KOPT-K1 (cell line): ENCODE results near the gene TNNI2.

Experiments used
- H3K27ac ChIP-seq: fragments of 200-600 bp; sonication (generic); 2 replicates; pipeline ENCODE4 v1.5.1; 2016; ENCODE audit warnings: antibody characterized with exemption, mild to moderate bottlenecking, low read depth, low read length; ENCODE audit not compliant: poor library complexity, severe bottlenecking
- H3K36me3 ChIP-seq: fragments of 200-600 bp; sonication (generic); 2 replicates; pipeline ENCODE4 v1.5.1; 2017; ENCODE audit warnings: antibody characterized with exemption, mild to moderate bottlenecking, low read length, moderate library complexity; ENCODE audit not compliant: insufficient read depth
- H3K9me3 ChIP-seq: fragments of 200-600 bp; sonication (generic); 2 replicates; pipeline ENCODE4 v1.5.1; 2017; ENCODE audit warnings: antibody characterized with exemption, low read length, mild to moderate bottlenecking; ENCODE audit not compliant: insufficient read depth, poor library complexity, severe bottlenecking

Gene TNNI2

GRCh38 chr11:1845561-1846452 lies 7.0 kb downstream of the TNNI2 start:
- no peaks in the 10 kb centered on the region for H3K9me3 ChIP-seq
- H3K27ac ChIP-seq, result no peak overlapping the region
- no peaks in the 10 kb centered on the region for H3K36me3 ChIP-seq

GRCh38 chr11:1846453-1846932 lies 7.7 kb downstream of the TNNI2 start:
- H3K9me3 ChIP-seq, result no peaks in the 10 kb centered on the region
- H3K36me3 ChIP-seq, result no peaks in the 10 kb centered on the region
- H3K27ac ChIP-seq, result no peak overlapping the region

GRCh38 chr11:1847006-1847735 lies 8.4 kb downstream of the TNNI2 start:
- H3K27ac ChIP-seq, result no peak overlapping the region
- H3K9me3 ChIP-seq, result no peaks in the 10 kb centered on the region
- no peaks in the 10 kb centered on the region for H3K36me3 ChIP-seq

- Histone ChIP-seq H3K27ac (no peak overlapping the region), H3K36me3 (no peaks in the 10 kb centered on the region), H3K9me3 (no peaks in the 10 kb centered on the region)
Observed at GRCh38 chr11:1847926-1848639, 9.3 kb downstream of the TNNI2 start.

GRCh38 chr11:1848640-1849430 lies 10.1 kb downstream of the TNNI2 start:
- Histone ChIP-seq H3K36me3 (no peaks in the 10 kb centered on the region), H3K27ac (no peak overlapping the region), H3K9me3 (no peaks in the 10 kb centered on the region)

GRCh38 chr11:1851468-1852180 lies 12.8 kb downstream of the TNNI2 start:
- Histone ChIP-seq H3K27ac (peak overlapping the region; percentile 81), H3K36me3 (no peaks in the 10 kb centered on the region), H3K9me3 (no peaks in the 10 kb centered on the region)

GRCh38 chr11:1852271-1852876 lies 13.6 kb downstream of the TNNI2 start:
- Histone ChIP-seq H3K27ac (peak overlapping the region; percentile 81), H3K9me3 (no peaks in the 10 kb centered on the region), H3K36me3 (no peaks in the 10 kb centered on the region)

- Histone ChIP-seq H3K27ac (peak within 1 kb of the TSS; percentile 81), H3K9me3 (no peaks in the 10 kb centered on the region), H3K36me3 (no peaks in the 10 kb centered on the region)
Observed at GRCh38 chr11:1852877-1853276, 14.1 kb downstream of the TNNI2 start, which contains the start of gene LSP1. TSS of gene LSP1 (plus strand) at chr11:1853084. CDS start at chr11:1853145, 61 bp downstream.

- H3K9me3 ChIP-seq, result no peaks in the 10 kb centered on the region
- peak overlapping the region; percentile 81 for H3K27ac ChIP-seq
- H3K36me3 ChIP-seq, result no peaks in the 10 kb centered on the region
Observed at GRCh38 chr11:1853376-1854131, 14.8 kb downstream of the TNNI2 start.

GRCh38 chr11:1854132-1854948 lies 15.6 kb downstream of the TNNI2 start:
- Histone ChIP-seq H3K36me3 (no peaks in the 10 kb centered on the region), H3K27ac (peak overlapping the region; percentile 81), H3K9me3 (no peaks in the 10 kb centered on the region)

- Histone ChIP-seq H3K36me3 (no peaks in the 10 kb centered on the region), H3K27ac (peak overlapping the region; percentile 81)
Observed at GRCh38 chr11:1854949-1855885, 16.4 kb downstream of the TNNI2 start.

More at GRCh38 chr11:1854949-1855885, 16.4 kb downstream of the TNNI2 start:
- H3K9me3 ChIP-seq, result no peaks in the 10 kb centered on the region
